B cell (primary cell): Measurements from ENCODE around the gene PPP2R2D. TPM values are rescaled to one million over a fixed set of nuclear protein-coding genes. Genes with fewer than 3 reads are reported as not detected.

Experiments used
- ATAC-seq: fragments of 200-7000 bp; cut with Tn5 transposase; one replicate; pipeline ENCODE4 v1.10.0; 2021; ENCODE audit warnings: low read depth, mild to moderate bottlenecking, moderate number of reproducible peaks, moderate library complexity
- CTCF ChIA-PET: fragments of 350-600 bp; sonication (Branson Sonifier 250); formaldehyde crosslinking; loops from one replicate; lab custom pipeline; 2021; ENCODE audit warnings: antibody characterized with exemption, inconsistent platforms; lab: Charles Lee
- POLR2A ChIA-PET: fragments of 350-600 bp; sonication (Branson Sonifier 250); formaldehyde crosslinking; loops from one replicate; lab custom pipeline; 2021; ENCODE audit warnings: antibody characterized with exemption; lab: Charles Lee
- DNase-seq: peaks from one replicate; pipeline ENCODE4 v3.0.0; 2013
- H2AFZ ChIP-seq: 2 replicates; pipeline ENCODE4 v1.6.1; 2012; ENCODE audit warnings: mild to moderate bottlenecking, low read depth, low read length; ENCODE audit not compliant: insufficient read depth, poor library complexity, severe bottlenecking
- H3K27ac ChIP-seq, 2 donors: 1 replicate in 1 of 2; 2 replicates in 1 of 2; pipeline ENCODE4 v1.5.1; 2012 to 2013; ENCODE audit warnings: low read length in 2 of 2, mild to moderate bottlenecking in 2 of 2, moderate library complexity in 1 of 2
- H3K27me3 ChIP-seq, 4 experiments: fragments of 200-600 bp in 1 of 4; sonication (generic) in 1 of 4; replicated peaks in 1 of 4; 1 replicate in 2 of 4; 2 replicates in 2 of 4; pipeline versions ENCODE4 v1.6.1 to v1.7.0; 2013 to 2016; ENCODE audit warnings: low read length in 3 of 4, mild to moderate bottlenecking in 2 of 4, mixed read lengths in 1 of 4, moderate library complexity in 1 of 4; ENCODE audit not compliant: insufficient read depth in 4 of 4, control insufficient read depth in 3 of 4; ENCODE audit errors: control extremely low read depth in 1 of 4
- H3K36me3 ChIP-seq, 2 experiments: replicated peaks in 1 of 2; 1 replicate in 1 of 2; 2 replicates in 1 of 2; pipeline versions ENCODE4 v1.6.1 to v1.7.1; 2013; ENCODE audit warnings: low read length in 1 of 2; ENCODE audit not compliant: insufficient read depth in 2 of 2, control insufficient read depth in 1 of 2; ENCODE audit errors: control extremely low read depth in 1 of 2, extremely low read depth in 1 of 2
- H3K4me1 ChIP-seq, 2 donors: fragments of 200-600 bp in 1 of 2; sonication (generic) in 1 of 2; 1 replicate in 1 of 2; 2 replicates in 1 of 2; pipeline versions ENCODE4 v1.5.1 to v1.6.1; 2013 to 2017; ENCODE audit warnings: low read length in 2 of 2; ENCODE audit not compliant: control insufficient read depth in 2 of 2, insufficient read depth in 2 of 2
- H3K4me2 ChIP-seq: replicated peaks from 2 replicates; pipeline ENCODE3; 2012; ENCODE audit warnings: mild to moderate bottlenecking, low read depth, low read length; ENCODE audit not compliant: poor library complexity, severe bottlenecking
- H3K4me3 ChIP-seq, 5 experiments: fragments of 200-600 bp in 1 of 5; sonication (generic) in 1 of 5; 1 replicate in 3 of 5; 2 replicates in 2 of 5; pipeline versions ENCODE4 v1.5.1 to v1.7.0; 2011 to 2016; ENCODE audit warnings: low read length in 4 of 5, mild to moderate bottlenecking in 4 of 5, low read depth in 2 of 5, control low read depth in 1 of 5, moderate library complexity in 1 of 5; ENCODE audit not compliant: insufficient read depth in 1 of 5; ENCODE audit errors: control extremely low read depth in 1 of 5, extremely low read depth in 1 of 5
- H3K79me2 ChIP-seq: fragments of 200-600 bp; sonication (generic); one replicate; pipeline ENCODE4 v1.6.0; 2016; ENCODE audit warnings: low read length; ENCODE audit not compliant: control insufficient read depth, insufficient read depth
- H3K9ac ChIP-seq: fragments of 200-600 bp; sonication (generic); 2 replicates; pipeline ENCODE4 v1.6.1; 2017; ENCODE audit warnings: mild to moderate bottlenecking, low read length, moderate library complexity
- H3K9me3 ChIP-seq, 3 donors: one replicate each; pipeline versions ENCODE4 v1.6.1 to v1.7.1; 2013; ENCODE audit warnings: low read length in 2 of 3; ENCODE audit not compliant: control insufficient read depth in 2 of 3, insufficient read depth in 1 of 3; ENCODE audit errors: control extremely low read depth in 1 of 3
- H4K20me1 ChIP-seq: 2 replicates; pipeline ENCODE4 v1.6.0; 2012; ENCODE audit warnings: mild to moderate bottlenecking, low read length; ENCODE audit not compliant: insufficient read depth, control insufficient read depth, poor library complexity, severe bottlenecking
- H3K27ac Mint-ChIP-seq: one replicate; pipeline ENCODE4 v1.8.0; 2021; ENCODE audit warnings: mixed read lengths
- H3K27me3 Mint-ChIP-seq: one replicate; pipeline ENCODE4 v1.8.0; 2021; ENCODE audit warnings: mixed read lengths
- H3K4me1 Mint-ChIP-seq: one replicate; pipeline ENCODE4 v1.8.0; 2021; ENCODE audit warnings: mixed read lengths
- H3K4me3 Mint-ChIP-seq: one replicate; pipeline ENCODE4 v1.8.0; 2021; ENCODE audit warnings: mixed read lengths
- H3K9me3 Mint-ChIP-seq: one replicate; pipeline ENCODE4 v1.8.0; 2022; ENCODE audit warnings: mixed read lengths; ENCODE audit not compliant: insufficient read depth
- CTCF ChIP-seq: fragments of 200-600 bp; IDR thresholded peaks from one replicate; pipeline ENCODE4 v1.8.0; 2022; ENCODE audit warnings: antibody characterized with exemption, mild to moderate bottlenecking
- EZH2 ChIP-seq: IDR thresholded peaks from 2 replicates; pipeline ENCODE4 v1.6.1; 2012; ENCODE audit warnings: borderline replicate concordance, low read depth, mild to moderate bottlenecking, moderate library complexity, low read length; ENCODE audit not compliant: insufficient read depth, poor library complexity, severe bottlenecking
- WGBS: methylation state at CpG from one replicate; pipeline ENCODE4 v1.1.5; 2013; ENCODE audit warnings: missing lambda C conversion rate; ENCODE audit not compliant: insufficient coverage; 5-methylcytosine and 5-hydroxymethylcytosine counted together
- intact Hi-C: fragments of 100-400 bp; cut with micrococcal nuclease; formaldehyde crosslinking; loops from one replicate; pipeline ENCODE4 v1.10.0; 2022
- polyA plus RNA-seq: library from polyadenylated mRNA; depleted of rRNA; stranded (reverse); fragments of >200 nt; gene quantifications from 2 replicates; pipeline ENCODE4 v1.2.3, GENCODE V29; 2012
- total RNA-seq, 2 donors: library from RNA; stranded (reverse); fragments of 120-200 nt in 1 of 2; gene quantifications; 1 replicate in 1 of 2; 2 replicates in 1 of 2; pipeline versions ENCODE4 v1.2.3 to v1.2.4, GENCODE V29; 2013 to 2022

PPP2R2D gene
- total and polyA plus RNA-seq, 2 donors (not counting 1 experiment from before 2014, with no cell fraction given): 25.8 to 45.6 TPM

- Histone ChIP-seq H3K27me3 (peaks cover 0 to 8% (median 0%) of the 10 kb centered on the region in 4 experiments), H3K4me3 (no peak overlapping the region), H3K9me3 (no peaks in the 10 kb centered on the region), H3K79me2 (peaks cover 3% of the 10 kb centered on the region), H3K9ac (no peak overlapping the region), H4K20me1 (peaks cover 19% of the 10 kb centered on the region), H2AFZ (no peak overlapping the region), H3K27ac (no peak overlapping the region), H3K36me3 (no peaks in the 10 kb centered on the region), H3K4me1 (peaks cover 11 to 17% of the 10 kb centered on the region in 2 donors), H3K4me2 (no peak overlapping the region)
- ChIA-PET POLR2A (no interaction called here), CTCF (no interaction called here)
- TF ChIP-seq CTCF (no peak), EZH2 (no peak)
- 79% methylated on average over 3 of the region's 7 CpGs for WGBS
- DNase-seq (no peak), ATAC-seq (no peak)
- intact Hi-C loops: no loop called here
- peaks cover 17% of the 10 kb centered on the region for H3K4me1 Mint-ChIP-seq
- H3K9me3 Mint-ChIP-seq: no peaks in the 10 kb centered on the region
- no peak overlapping the region for H3K27ac Mint-ChIP-seq
- H3K4me3 Mint-ChIP-seq: peak overlapping the region; percentile 68
- no peaks in the 10 kb centered on the region for H3K27me3 Mint-ChIP-seq
These were observed 78.5 kb downstream of the PPP2R2D start for GRCh38 chr10:131979336-131979735.

GRCh38 chr10:131979821-131980270 lies 79.0 kb downstream of the PPP2R2D start:
- Histone ChIP-seq H3K9me3 (no peaks in the 10 kb centered on the region), H2AFZ (no peak overlapping the region), H3K4me2 (no peak overlapping the region), H3K27me3 (peaks cover 0 to 8% (median 0%) of the 10 kb centered on the region in 4 experiments), H3K9ac (no peak overlapping the region), H3K79me2 (peaks cover 3% of the 10 kb centered on the region), H4K20me1 (peaks cover 19% of the 10 kb centered on the region), H3K36me3 (no peaks in the 10 kb centered on the region), H3K4me3 (no peak overlapping the region), H3K4me1 (peaks cover 11 to 17% of the 10 kb centered on the region in 2 donors), H3K27ac (no peak overlapping the region)
- WGBS: 61% methylated on average over 17 of the region's 30 CpGs
- TF ChIP-seq EZH2 (no peak), CTCF (no peak)
- Mint-ChIP-seq H3K27me3 (no peaks in the 10 kb centered on the region), H3K9me3 (no peaks in the 10 kb centered on the region), H3K4me1 (peaks cover 17% of the 10 kb centered on the region), H3K27ac (no peak overlapping the region), H3K4me3 (peak overlapping the region; percentile 68)
- DNase-seq (no peak), ATAC-seq (no peak)
- ChIA-PET CTCF (no interaction called here), POLR2A (no interaction called here)
- intact Hi-C loops: loop anchor here (5.0 kb wide), 1 partner anchor 327 kb away; the partner anchor contains the start of gene STK32C
